BJ (cell line): Measurements from ENCODE around the gene PSMB10. TPM values are rescaled to one million over a fixed set of nuclear protein-coding genes. Genes with fewer than 3 reads are reported as not detected.
"Not testable (repeated sequence)": the region's sequence is repeated elsewhere in the genome, so short reads cannot be mapped to it uniquely, and the experiment has no call there.

Experiments
- CTCF ChIA-PET: fragments of 350-600 bp; formaldehyde crosslinking; extraction: SDS; loops from one replicate; lab custom pipeline; 2021; ENCODE audit warnings: antibody characterized with exemption, inconsistent platforms; lab: Yijun Ruan, JAX
- POLR2A ChIA-PET: fragments of 300-600 bp; sonication (Branson Sonifier 250); formaldehyde crosslinking; extraction: SDS; loops from one replicate; lab custom pipeline; 2021; ENCODE audit warnings: antibody characterized with exemption; lab: Charles Lee
- DNase-seq: peaks from one replicate; pipeline ENCODE4 v3.0.0-alpha.2; 2011; ENCODE audit warnings: low read depth
- H3K27me3 ChIP-seq: 2 replicates; pipeline ENCODE4 v1.6.0; 2011; ENCODE audit warnings: low read length; ENCODE audit not compliant: control insufficient read depth, insufficient read depth
- H3K36me3 ChIP-seq: 2 replicates; pipeline ENCODE4 v1.5.1; 2011; ENCODE audit warnings: low read length; ENCODE audit not compliant: control insufficient read depth, insufficient read depth
- H3K4me3 ChIP-seq: 2 replicates; pipeline ENCODE4 v1.5.1; 2011; ENCODE audit warnings: low read depth, mild to moderate bottlenecking, control low read depth, low read length
- polyA plus RNA-seq: library from polyadenylated mRNA; depleted of rRNA; stranded (reverse); fragments of >200 nt; gene quantifications from 2 replicates; pipeline ENCODE4 v1.2.3, GENCODE V29; 2011
- TF ChIP-seq, protein P1 (sequence below): IDR thresholded peaks from 2 replicates; pipeline ENCODE4 v1.5.1; 2011; ENCODE audit warnings: low read depth, mild to moderate bottlenecking, control low read depth, inconsistent platforms, low read length, moderate library complexity; ENCODE audit not compliant: insufficient read depth

The PSMB10 gene
- polyA plus RNA-seq, 1 experiment, result 29.1 TPM

DNA sequence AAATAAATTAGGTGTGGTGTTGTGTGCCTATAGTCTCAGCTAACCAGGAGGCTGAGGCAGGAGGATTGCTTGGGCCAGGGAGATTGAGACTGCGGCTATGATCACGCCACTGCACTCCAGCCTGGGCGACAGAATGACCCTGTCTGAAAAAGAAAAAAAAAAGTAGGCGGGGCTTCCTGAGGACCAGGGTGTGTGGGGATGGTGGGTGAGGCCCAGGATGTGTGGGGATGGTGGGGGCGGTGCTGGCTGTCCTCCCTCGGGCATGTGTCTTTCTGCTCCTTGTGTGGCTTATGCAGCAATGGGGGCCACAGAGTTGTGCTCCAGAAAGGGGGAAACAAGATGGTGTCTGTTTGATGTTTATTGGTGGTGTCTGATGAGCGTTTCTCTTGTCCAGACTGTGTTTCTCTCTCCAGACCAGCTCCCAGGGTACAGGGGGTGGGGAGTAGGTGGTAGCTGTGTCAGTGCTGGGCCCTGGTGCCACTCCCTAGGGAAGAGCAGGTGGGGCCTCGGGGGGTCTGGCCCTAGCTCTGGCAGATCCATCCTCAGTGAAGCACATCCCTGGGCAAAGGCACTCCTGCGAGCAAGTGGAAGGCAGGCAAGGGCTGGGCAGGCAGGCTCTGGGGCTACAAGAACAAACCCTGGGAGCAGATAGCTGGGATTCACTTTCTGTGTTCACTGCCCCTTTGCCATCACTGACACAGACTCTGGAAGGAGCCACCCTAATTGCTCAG, 5.0 kb upstream of the PSMB10 start:
- H3K27me3 ChIP-seq, result no peaks in the 10 kb centered on the region
- no peak overlapping the region for H3K4me3 ChIP-seq
- H3K36me3 ChIP-seq, result peaks cover 56% of the 10 kb centered on the region
- TF ChIP-seq, protein P1, sequence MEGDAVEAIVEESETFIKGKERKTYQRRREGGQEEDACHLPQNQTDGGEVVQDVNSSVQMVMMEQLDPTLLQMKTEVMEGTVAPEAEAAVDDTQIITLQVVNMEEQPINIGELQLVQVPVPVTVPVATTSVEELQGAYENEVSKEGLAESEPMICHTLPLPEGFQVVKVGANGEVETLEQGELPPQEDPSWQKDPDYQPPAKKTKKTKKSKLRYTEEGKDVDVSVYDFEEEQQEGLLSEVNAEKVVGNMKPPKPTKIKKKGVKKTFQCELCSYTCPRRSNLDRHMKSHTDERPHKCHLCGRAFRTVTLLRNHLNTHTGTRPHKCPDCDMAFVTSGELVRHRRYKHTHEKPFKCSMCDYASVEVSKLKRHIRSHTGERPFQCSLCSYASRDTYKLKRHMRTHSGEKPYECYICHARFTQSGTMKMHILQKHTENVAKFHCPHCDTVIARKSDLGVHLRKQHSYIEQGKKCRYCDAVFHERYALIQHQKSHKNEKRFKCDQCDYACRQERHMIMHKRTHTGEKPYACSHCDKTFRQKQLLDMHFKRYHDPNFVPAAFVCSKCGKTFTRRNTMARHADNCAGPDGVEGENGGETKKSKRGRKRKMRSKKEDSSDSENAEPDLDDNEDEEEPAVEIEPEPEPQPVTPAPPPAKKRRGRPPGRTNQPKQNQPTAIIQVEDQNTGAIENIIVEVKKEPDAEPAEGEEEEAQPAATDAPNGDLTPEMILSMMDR, result no peak
- CTCF ChIA-PET, result interaction anchor here (0.7 to 3.3 kb wide), 20 partner anchors 10 to 421 kb away, joined by 3 to 19 read pairs (median 4); partner anchors contain the start of genes NRN1L and TSNAXIP1
- POLR2A ChIA-PET, result no interaction called here
- no peak for DNase-seq

DNA sequence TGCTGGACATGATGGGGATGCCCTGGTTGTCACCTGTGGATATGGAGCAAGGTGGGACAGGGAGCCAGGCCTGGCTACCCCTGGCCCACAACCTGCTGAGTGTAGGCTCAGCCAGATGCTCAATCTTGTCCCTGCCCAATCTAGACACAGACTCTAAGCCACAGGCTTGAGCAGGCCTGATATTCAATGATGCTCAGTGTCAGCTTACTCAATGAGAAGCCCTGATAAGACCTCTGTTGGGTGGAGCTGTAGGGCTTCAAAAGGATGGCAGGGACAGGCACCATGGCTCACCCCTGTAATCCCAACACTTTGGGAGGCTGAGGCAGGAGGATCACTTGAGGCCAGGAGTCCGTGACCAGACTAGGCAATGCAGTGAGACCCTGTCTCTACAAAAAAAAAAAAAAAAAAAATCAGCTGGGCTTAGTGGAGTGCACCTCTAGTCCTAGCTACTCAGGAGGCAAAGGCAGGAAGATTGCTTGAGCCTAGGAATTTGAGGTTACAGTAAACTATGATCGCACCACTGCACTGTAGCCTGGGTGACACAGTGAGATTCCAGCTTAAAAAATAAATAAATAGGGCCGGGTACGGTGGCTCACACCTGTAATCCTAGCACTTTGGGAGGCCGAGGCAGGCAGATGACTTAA, 3.9 kb upstream of the PSMB10 start:
- CTCF ChIA-PET, result interaction anchor here (0.6 to 3.3 kb wide), 9 partner anchors 12 to 420 kb away, joined by 3 to 19 read pairs (median 6); partner anchors contain the start of gene NRN1L
- TF ChIP-seq, protein P1, result no peak
- POLR2A ChIA-PET, result no interaction called here

DNA sequence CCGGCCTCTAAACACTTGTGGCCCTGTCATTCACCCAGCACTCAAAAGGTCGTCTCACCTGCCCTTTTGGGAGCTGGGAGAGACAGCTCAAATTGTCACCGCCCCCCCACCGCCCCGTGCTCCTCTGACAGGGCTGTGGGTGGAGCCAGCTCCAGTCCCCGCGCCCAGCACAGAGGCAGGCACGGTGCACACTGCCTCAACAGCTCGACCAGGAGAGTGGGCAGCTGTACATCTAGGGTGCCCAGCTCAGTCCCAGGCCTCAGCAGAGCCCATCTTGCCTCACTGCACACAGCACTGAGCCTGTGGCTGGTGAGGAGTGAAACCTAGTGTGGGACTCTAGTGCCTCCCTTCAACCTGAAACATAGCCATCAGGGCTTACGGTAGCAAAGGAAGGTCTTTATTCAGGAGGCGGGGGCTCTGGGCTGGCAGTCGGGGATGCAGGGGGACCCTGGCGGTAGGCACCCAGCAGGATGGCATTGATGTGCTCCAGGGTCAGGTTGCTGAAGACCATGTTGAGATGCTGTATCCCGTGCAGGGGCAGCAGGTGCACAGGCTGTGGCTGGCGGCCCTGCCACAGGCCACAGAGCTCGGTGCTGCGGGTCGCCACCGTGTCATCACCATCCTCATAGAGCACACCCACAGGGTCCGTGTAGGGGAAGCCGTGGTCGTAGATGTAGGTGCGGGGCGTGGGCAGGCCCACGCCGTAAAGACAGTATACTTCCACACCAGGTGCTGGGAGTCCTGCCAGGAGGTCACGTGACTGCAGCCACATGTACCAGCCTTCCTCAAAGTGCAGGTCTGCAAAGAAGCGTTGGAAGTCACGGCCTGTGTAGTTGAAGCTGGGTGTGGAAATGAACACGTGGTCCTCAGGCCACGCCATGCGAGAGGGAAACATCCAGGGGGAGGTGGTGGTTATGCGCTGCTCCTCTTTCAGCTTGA, 3.1 kb upstream of the PSMB10 start:
- CTCF ChIA-PET, result interaction anchor here (0.6 to 3.3 kb wide), 4 partner anchors 11 to 123 kb away, joined by 3 to 16 read pairs (median 4); no protein-coding TSS in a partner anchor
- Histone ChIP-seq H3K4me3 (no peak overlapping the region), H3K27me3 (no peaks in the 10 kb centered on the region), H3K36me3 (peaks cover 42% of the 10 kb centered on the region)
- POLR2A ChIA-PET, result no interaction called here
- TF ChIP-seq, protein P1, result no peak
- DNase-seq, result no peak

More for the DNA sequence above, 3.9 kb upstream of the PSMB10 start:
- H3K27me3 ChIP-seq, result no peaks in the 10 kb centered on the region
- no peak for DNase-seq
- H3K4me3 ChIP-seq, result no peak overlapping the region
- peaks cover 49% of the 10 kb centered on the region for H3K36me3 ChIP-seq

DNA sequence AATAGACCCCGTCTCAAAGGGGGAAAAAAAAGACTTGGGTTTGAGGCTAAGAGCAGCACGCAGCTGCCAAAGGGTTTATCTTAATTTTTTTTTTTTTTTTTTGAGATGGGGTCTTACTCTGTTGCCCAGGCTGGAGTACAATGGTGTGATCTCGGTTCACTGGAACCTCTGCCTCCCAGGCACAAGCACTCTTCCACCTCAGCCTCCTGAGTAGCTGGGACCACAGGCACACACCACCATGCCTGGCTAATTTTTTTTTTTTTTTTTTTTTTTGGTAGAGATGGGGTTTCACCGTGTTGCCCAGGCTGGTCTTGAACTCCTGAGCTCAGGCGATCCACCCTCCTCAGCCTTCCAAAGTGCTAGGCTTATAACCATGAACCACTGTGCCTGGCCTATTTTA, 1.1 kb upstream of the PSMB10 start:
- not testable (repeated sequence) for DNase-seq, H3K27me3 ChIP-seq, H3K4me3 ChIP-seq
- ChIA-PET POLR2A (interaction anchor here (0.6 kb wide), 1 partner anchor 104 kb away, joined by 5 read pairs; no protein-coding TSS in a partner anchor), CTCF (interaction anchor here (0.7 to 12.9 kb wide), 3 partner anchors 9 to 66 kb away, joined by 3 to 155 read pairs (median 5); partner anchors contain the start of gene NRN1L)
- H3K36me3 ChIP-seq, result peaks cover 29% of the 10 kb centered on the region

DNA sequence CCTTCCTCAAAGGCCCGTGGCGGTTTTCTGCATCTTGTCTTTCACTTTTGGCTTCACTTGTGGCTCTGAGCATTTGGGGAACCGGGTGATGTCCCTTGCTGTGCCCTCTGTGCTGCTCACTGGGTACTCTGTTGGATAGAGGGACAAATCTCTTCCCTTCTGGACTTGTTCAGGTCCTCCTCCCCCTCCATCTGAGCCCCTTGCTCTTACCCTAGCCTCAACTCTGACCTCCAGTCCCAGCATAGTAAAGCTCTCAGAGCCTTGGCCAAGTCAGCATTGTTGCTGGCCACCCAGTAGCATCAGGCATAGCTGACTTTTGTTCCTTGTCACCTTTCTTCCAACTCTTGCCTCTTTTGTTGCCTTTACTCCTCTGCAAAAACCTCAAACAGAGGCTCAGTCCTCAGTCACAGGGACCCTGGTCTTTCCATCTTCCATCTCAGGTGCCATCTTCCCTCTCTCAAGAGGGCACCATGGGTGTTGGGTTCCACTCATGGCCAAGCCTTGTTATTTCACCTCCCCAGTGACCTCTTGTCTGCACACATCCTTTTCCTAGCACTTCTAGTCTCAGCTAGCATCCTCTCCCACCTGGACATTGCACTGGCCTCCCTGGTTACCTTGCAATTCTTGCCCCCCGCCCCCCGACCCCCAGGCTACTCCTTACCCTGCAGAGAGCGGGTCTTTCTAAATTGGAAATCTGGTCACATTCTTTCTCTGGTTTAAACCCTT, 393 bp upstream of the PSMB10 start:
- DNase-seq, result no peak
- ChIA-PET POLR2A (interaction anchor here (1.0 kb wide), 1 partner anchor 30 kb away, joined by 3 read pairs; no protein-coding TSS in a partner anchor), CTCF (interaction anchor here (0.6 to 12.9 kb wide), 7 partner anchors 8 to 265 kb away, joined by 3 to 155 read pairs (median 4); partner anchors contain the start of gene NRN1L)
- Histone ChIP-seq H3K36me3 (peaks cover 22% of the 10 kb centered on the region), H3K27me3 (no peaks in the 10 kb centered on the region), H3K4me3 (peak overlapping the region; percentile 84)
- TF ChIP-seq, protein P1, result no peak
